Activated T-helper 1 cell treated with anti-CD3 and anti-CD28 coated beads, Interleukin-2, amount 50 U/mL, for 16 hours (primary cell): Measurements from ENCODE around the gene MSI2.

Experiments
- DNase-seq, 2 donors: peaks; one replicate each; pipeline ENCODE4 v3.0.0-alpha.2; 2020; ENCODE audit warnings: low read depth in 1 of 2, low spot score in 1 of 2

MSI2 gene

DNA sequence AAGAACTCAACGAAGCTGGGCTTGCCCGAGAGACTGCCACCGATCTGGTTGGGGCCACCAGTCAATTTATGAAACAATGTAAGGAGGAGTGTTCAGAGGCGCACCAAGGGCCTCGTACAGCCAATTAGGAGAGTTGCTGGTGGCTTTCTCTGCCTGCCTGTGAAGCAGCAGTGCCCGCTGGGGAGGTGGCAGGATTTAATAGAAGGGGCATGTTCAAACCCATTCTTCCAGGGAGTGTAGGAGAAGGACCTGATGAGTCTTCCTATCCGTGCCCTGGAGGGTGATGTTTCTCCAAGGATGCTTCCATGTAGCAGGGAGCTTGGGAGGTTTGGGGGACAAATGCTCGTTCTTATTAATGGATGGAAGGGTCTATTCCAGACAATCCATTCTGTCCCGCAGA lies 310.4 kb downstream of the MSI2 start:
- DNase-seq, result no peak

DNA sequence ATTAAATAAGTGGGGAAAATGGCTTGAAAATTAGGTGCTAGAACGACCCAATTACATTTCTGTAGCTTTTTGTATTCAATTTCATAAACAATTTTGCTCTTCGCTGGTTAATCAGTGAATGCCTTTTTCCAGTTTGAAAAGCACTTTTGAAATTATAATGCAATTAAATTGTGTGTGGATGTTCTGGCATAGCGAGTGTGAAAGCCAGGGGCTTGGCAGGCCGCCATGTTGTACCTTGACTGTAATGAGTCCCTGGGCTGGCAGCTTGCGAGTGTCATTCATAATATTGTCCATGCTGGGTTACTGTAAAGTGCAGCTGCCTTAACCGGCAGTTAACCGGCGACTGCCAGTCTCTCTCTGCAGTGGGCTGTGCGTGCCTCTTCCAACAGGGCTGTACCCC lies 310.9 kb downstream of the MSI2 start:
- DNase-seq, result no peak

DNA sequence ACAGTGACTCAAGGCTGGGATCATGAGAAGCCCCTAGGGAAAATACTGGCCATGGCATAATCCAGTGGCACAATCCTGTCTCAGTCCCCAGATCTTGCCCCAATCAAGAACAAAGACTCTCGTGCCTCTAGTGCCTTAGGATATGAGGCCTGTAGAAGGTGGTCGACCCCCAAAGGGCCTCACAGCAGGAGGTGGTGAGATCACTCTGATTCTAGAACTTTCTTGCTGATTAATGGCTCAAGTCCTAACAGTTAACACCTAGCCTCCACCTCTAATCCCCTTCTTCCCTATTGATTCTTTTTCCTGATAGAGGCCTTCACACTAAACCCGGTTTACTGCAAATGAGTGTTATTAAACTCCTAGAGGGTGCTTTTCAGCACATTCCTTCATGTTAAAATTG lies 312.0 kb downstream of the MSI2 start:
- DNase-seq, result no peak

DNA sequence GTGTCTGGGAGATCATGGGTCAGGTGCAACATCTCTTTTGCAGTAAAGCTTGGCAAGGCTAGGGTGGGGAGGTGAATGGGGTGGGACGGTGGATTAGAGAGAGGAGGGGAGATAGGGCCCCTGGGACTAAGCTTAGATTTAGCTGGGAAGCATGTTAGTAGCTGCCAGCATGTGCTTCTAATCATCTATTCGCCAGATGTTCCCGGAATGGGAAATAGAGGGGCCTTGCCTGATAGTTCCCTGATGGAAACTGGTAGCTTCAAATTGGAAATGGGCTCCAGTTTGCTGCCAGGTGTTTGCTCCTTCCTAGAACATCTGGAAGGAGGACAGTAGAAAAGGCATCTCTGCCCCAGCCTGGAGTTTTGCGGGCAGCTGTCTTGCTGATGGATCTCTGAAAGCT lies 312.7 kb downstream of the MSI2 start:
- no peak for DNase-seq

DNA sequence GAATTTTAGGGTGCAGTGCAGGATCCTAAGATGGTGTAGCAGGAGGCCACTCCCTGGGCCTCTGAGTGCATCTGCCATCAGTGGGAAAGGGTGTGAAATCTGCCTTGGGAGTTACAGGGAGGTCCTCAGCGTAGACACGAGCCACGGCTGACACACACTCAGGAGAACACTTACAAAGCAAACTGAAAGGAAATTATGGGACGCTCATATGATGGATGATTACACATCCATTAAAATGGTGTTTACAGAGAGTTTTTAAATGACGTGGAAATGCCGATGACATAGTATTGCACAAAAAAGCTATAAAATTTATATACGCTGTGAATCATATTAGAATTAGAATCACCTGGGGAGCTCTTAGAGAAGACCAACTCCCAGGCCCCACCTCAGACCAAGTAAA lies 313.5 kb downstream of the MSI2 start:
- DNase-seq, result no peak

DNA sequence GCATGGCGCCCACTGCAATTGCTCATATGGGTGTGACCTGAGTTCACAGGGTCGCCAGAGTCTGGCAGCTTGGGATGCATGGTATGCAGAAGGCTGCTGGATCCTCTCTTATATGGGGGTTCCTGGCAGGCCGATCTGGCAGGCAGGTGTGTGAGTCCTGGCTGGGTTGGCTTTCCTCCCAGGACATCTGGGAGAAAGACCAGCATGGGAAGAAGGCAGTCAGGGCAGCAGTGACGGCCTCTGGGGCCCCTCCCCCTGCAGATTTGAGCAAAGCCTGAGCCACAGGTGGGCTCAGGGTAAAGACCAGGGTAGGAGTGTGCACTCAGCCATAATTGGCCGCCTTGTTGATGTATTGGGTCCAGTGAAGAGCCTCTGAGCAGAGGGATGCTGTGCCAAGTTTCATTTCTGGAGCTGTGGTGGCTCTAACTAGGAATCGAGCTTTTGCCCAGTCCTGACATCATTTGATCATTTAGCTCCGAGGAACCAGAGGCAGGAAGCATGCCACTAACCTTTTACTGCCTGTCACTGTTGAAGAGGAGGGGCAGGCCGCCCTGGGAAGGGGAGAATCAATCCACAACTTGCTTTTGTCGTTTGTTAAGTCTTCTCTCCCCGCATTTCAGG lies 314.5 kb downstream of the MSI2 start:
- no peak for DNase-seq

DNA sequence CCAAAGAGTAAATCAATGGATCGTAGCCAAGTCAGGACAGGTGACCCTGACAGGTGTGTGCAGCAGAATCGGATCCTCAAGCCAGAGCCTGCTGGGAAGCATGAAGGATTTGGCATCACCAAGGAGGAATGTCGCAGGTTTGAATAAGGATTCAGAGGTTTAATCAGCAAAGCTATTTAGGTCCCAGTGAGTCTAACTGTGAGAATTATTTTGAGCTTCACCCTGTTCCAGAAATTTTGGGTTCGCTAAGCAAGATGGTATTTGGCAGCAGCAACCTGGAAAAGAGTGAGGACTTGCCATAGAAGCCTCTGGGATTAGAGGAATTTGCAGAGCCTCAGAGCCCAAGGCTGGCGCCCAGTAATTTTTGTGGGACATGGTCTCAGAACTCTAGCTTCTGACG lies 315.7 kb downstream of the MSI2 start:
- DNase-seq, result no peak

DNA sequence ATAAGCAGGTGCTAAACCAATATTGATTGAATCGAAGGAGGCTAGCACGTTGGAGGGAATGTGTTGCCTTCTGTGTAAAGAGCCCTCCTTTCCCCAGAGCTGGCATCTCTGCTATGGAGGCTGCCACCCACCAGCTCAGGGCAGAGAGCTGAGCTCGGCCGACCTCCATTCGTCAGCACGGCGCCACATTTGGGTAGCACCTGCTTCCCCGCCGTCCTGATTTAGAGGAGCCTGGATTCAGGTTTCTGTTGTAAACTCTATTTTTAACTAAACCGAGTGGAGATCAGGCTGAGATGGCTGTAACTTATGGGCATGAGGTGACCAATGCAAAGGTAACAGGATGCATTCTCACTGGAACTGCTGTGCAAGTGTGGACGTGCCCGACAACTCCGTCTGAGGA lies 316.3 kb downstream of the MSI2 start:
- no peak for DNase-seq

DNA sequence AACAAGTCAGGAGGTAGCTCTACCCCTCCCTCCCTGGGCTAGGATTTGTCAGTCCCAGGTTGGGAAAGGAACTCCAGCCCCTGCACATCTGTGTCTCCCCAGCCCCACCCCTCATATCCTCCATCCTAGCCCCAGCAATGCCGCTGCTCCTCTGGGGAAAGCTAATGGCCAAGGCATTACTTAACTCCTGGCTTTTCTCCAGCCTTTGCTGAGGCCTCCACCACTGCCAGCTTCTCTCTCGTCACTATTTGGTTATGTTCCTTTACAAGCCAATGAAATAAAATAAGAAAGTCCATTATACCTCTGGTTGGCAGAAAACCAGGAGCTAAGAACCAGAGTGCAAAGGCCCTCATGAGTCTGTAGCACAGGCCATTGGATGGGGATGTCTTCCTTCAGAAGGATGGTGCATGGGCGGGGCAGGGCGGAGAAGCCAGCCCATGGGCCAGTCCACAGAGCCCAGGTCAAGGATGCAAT lies 317.8 kb downstream of the MSI2 start:
- DNase-seq, result no peak

DNA sequence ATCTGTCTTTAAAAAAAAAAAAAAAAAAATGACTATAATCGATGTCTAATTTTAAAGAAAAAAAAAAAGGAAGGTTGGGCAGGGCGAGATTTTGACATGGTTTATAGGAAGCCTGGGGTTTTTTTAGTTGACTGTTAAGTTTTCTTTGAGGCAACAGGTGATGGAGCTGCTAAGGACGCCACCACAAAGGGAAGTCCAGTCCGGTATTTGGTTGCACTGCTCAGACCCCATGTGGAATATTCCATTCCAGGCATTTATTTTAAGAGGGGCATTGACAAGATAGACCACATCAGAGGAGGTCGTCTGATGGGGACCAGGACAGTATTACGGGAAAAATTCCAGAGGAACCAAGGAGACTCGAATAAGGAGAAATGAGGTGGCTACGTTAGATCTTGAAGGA lies 320.4 kb downstream of the MSI2 start:
- DNase-seq, result no peak

DNA sequence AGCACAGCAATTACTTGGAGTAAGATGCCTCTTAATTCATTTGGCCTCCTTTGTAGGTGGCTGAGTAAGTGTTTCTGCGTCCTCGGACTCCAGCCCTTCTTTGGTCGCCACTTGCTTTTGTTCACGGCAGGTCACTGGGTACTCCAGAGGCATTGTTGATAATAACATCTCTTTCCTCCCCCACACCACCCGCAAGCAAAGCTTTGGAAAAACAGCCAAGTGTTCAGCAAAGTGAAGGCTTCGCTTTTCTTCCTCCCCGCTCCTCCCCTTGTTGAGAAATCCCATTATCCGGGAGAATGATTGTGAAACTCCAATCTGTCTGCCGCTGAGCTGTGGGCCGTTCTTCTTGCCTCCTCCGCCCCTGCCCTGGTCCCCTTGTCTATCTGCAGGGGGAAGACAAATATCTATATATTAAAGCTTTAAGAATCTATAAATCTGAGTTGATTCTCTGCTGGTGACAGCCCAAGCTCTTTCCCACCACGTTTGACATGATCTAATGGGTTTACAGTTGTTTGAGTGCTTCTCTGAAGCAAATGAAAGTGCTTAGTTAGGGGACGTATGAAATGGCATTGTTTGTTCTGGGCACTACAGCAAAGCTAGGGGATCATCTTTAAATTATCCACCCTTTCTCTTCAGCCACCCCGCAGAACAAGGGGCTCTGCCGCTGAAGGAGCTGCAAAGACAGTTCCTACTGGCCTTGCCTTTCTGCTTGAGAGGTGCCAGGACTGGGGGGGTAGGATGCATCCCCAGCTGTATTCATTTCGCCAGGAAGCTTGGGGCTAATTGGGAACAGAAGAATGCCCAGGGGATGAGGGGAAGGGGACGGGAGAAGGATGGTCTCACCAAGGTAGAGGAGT lies 321.7 kb downstream of the MSI2 start:
- no peak for DNase-seq

DNA sequence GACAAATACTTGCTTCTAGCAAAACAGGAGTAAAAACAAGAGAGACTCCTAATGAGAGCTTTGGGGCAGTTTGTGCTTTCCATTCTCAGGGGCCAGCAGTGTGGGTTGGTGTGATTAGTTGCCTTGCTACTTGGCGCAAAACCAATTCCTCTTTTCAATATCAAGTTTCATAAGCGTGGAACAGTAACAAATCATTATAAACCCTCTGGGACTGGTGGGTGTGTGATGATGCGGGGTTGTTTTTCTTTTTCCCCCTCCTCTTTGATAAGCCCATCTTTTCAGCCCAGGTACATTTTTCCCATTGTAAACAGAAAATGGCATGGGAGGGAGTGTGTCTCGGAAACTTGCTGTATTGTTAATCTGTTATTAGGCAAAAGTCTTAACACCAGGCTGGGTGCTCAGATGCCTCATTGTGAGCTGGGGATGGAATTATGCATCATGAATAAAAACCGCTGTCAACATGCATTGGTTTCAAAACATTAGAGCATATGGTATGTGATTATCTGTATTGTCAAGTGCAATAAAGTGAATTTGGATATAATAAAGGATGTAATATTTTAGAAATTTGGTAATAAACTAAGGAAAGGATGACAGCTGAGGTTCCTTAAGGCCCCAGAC lies 322.4 kb downstream of the MSI2 start:
- DNase-seq, result no peak

DNA sequence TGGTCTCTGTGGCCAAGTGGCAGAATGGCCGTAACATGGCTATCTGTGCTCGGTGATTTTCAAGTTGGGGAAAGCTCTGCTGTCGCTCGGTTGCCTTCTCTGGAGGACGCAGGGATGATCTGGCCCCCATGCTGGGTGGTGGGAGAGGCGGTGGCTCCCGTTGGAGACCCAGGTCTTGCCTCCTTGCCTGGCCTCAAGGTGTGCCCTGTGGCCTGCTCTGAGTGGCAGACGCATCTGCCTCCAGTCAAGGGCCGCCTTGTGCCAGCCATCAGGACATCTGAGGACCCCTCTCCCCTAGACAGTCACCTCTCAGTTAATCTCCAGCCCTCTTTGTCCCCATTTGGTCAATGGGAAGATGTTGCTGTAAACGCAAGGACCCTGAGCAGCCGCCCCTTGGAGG lies 322.9 kb downstream of the MSI2 start:
- DNase-seq, result no peak

DNA sequence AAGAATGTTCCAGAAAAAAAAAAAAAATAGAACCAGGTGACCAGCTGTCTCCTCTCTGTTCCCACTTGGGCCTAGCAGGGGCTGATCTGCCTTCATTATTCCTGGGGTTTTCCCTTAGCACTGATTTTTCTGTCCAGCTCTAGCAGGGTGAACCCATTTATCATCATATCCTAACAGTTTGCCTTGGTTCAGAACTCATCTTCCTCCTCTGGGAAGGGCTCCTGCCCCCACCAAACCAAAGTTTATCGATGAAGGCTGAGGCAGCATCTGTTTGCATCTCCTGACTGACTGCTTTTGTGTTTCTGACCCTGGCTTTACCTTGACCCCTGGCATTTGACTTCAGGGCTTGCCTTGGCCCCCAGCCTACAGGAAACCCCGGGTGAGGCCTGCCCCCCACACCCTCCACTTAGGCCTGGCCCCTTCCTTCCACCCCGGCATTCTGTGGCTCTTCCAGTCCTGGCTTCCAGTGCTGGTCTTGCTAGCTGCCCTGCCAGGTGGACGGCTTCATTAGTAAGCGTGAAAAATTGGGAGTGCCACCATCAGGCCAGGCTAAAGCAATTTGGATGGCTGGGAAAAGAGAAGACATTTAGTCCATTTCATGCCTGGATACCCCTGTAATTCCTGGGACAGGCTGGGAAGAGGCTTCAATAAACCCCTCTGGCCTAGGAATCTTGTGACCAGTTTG lies 323.9 kb downstream of the MSI2 start:
- DNase-seq, result no peak

DNA sequence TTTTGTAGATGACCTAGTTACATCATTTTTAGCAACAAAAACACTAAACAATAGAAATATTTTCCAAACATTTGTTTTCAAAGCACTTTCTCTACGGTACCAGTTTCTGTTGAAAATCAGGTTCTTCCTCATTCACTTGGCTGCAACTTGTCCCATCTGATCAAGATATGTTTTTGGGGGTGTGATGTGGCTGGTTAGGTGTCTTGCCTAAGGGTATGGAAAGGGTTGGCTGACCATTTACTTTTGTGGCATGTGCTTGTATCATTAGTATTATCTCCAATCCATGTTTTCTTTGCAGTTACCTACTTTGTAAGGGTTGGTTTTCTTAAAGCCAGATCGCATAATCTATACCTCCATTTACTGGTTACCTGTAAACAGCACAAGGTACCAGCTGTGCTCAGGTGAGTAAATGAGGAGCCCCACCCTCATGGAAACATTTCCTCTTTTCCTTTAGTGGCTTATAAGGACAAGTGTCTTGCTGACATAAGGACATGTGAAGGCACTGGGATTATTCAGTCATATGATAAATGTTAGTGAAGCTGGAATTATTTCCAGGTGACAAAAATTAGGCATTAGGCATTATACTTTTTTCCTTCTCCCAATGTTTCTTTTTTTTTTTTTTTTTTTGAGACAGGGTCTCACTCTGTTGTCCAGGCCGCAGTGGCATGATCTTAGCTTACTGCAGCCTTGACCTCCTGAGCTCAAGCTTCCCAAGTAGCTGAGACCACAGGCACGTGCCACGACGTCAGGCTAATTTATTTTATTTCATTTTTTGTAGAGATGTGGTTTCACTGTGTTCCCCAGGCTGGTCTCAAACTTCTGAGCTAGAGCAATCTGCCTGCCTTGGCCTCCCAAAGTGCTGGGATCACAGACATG lies 326.8 kb downstream of the MSI2 start:
- DNase-seq, result no peak

DNA sequence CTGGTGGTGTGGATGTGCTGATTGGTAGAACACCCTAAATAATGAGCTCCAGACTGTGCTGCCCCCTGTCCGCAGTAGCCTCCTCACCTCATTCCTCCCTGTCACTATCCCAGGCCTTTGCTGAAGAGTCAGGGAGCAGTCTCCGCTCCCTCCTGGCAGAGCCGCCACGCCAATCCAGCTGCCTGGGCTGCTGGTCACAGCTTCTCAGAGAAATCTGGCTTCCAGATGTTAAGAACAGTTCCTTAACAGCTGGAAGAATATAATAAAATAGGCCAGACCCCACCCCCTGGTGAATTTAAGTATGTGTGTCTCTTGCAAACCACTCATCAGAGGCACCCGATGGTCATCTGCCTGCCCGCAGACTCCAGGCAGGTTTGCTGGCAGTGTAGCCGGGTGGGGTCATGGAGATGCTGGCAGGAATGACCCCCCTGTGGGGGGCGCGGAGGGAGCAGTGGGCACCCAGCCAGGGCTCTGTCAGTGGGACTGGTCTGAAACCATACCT lies 327.8 kb downstream of the MSI2 start:
- no peak for DNase-seq

DNA sequence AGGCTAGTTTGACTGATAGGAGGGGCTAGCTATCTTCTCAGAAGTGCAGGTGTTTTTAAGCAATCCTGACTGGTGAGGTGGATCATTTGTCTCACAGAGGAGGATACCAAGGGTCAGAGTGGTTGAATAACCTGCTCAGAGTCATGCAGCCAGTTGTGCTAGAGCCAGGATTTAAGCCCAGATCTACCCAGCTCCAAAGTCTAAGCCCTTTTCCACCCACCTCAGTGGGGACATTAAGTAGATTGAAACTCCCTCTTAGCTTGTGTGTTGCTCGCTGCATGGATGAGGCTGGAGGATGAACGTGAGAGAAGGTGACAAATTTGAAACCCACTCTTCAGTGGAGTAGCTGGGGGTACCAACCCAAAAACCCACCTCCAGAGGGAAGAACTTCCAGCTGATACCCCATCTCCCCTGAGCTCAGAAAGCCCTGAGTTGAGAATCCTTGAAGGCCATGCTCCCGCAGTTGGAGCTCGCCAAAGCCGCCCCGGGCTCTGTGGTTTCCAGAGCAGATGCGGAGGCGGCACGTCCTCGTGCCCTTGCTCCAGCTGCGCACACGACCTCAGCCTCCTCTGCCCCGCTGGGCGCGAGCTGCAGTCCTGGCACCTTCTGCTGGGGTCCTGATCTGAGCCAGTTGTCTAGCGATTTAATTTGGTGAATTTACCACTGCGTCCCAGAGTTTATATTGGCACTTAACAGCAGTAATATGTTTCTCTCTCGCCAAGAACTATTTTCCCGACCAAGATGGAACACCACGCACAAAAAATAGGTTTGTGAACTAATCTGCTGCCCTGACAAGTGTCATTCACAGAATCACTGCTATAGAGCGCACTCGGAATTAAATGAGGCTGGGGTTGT lies 329.2 kb downstream of the MSI2 start:
- DNase-seq, result no peak

DNA sequence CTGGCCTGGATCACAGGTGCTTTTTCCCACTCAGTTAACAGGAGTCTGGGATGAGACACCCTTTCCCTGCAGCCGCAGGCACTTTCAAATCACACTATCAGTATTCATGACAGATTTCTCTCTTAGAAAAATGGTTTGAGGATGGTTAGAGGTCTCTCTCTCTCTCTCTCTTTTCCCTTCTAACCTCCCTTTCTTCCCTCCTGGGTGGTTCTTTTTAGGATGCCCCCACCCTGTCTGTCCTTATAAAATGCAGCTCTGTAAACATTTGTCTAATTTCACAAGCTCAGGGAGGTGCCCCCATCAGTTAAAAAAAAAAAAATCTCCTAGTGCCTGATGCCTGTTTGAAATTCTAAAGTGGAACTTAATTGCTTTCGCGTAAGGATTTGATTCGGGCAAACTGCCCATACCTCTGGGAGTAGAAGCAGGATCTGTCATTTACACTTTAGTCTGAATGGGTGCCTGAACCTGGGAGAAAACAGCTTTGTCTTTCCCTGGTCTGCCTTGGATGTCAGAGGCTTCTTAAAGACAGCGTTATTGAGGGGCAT lies 329.9 kb downstream of the MSI2 start:
- no peak for DNase-seq

DNA sequence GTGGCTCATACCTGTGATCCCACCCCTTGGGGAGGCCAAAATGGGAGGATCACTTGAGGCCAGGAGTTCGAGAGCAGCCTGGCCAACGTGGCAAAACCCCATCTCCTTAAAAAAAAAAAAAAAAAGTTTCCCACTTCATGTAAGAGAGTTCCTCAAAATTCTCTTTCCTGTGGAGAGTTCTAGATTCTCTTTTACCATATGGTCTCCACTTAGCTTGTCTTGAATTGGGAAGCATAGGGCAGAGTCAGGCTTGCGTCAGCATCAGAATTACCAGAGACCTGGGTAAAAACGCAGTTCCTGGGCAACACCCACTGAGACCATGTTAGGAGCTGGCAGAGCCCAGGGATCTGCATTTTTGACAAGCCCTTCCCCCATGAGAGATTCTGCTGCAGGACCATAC lies 330.4 kb downstream of the MSI2 start:
- no peak for DNase-seq
